ENCODE results near the gene TNFSF12.
A peak's percentile ranks its signal among the peaks of the same experiment; 100 is the strongest.

The TNFSF12 gene

GRCh38 chr17:7502171-7502847 is 46.5 kb upstream of the TNFSF12 start:
- H3K79me2 ChIP-seq (ENCODE audit: insufficient read depth, low read length), result no peaks in the 10 kb centered on the region
- no peaks in the 10 kb centered on the region for H3K9me2 ChIP-seq (ENCODE audit: low read depth, low read length)
- no peak overlapping the region for H3K9ac ChIP-seq (ENCODE audit: low read length)
- no peak overlapping the region for H2AFZ ChIP-seq (ENCODE audit: low read length)
- no peaks in the 10 kb centered on the region for H3F3A ChIP-seq (ENCODE audit: insufficient read depth, low read length)
- H3K27me3 ChIP-seq (ENCODE audit: insufficient read depth, low read length), result no peaks in the 10 kb centered on the region
- H4K20me1 ChIP-seq (ENCODE audit: insufficient read depth, low read length), result no peaks in the 10 kb centered on the region
- TF ChIP-seq CTCF (IDR thresholded peaks at IDR 0.05; ENCODE audit: low read length), result no peak
- no peak for TF ChIP-seq EZH2 (IDR thresholded peaks at IDR 0.05; ENCODE audit: borderline replicate concordance, low read length)
- H3K9me3 ChIP-seq (ENCODE audit: low read length), result no peaks in the 10 kb centered on the region
- no peak overlapping the region for H3K27ac ChIP-seq (ENCODE audit: low read depth, low read length, poor library complexity, severe bottlenecking)
- no peak overlapping the region for H3K4me2 ChIP-seq (ENCODE audit: low read length)
- H3K4me3 ChIP-seq (ENCODE audit: low read depth, low read length, poor library complexity, severe bottlenecking), result no peak overlapping the region
- no peaks in the 10 kb centered on the region for H3K4me1 ChIP-seq (ENCODE audit: insufficient read depth, low read length, severe bottlenecking)
- peaks cover 95% of the 10 kb centered on the region for H3K36me3 ChIP-seq (ENCODE audit: insufficient read depth, low read length)

DNA sequence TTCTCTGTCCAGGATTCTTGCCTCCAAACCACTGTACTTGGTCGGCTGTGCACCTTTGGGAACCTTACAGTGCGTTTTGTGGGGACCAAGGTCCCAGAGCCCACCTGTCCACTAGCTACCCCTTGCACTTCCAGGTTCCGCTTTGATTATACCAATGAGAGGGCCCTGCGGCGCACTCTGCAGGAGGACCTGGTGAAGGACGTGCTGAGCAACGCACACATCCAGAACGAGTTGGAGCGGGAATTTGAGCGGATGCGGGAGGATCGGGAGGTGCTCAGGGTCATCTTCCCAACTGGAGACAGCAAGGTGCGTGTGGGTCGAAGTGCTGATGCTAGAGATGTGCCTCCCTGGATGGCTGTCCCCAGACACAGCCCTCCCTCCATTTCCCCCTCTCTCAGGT is 45.9 kb upstream of the TNFSF12 start:
- Histone ChIP-seq H3K27me3 (ENCODE audit: insufficient read depth, low read length) (no peaks in the 10 kb centered on the region), H3K36me3 (ENCODE audit: insufficient read depth, low read length) (peaks cover 95% of the 10 kb centered on the region), H3K9me2 (ENCODE audit: low read depth, low read length) (no peaks in the 10 kb centered on the region), H3K4me3 (ENCODE audit: low read depth, low read length, poor library complexity, severe bottlenecking) (no peak overlapping the region), H2AFZ (ENCODE audit: low read length) (no peak overlapping the region), H3K4me1 (ENCODE audit: insufficient read depth, low read length, severe bottlenecking) (no peaks in the 10 kb centered on the region), H3K79me2 (ENCODE audit: insufficient read depth, low read length) (no peaks in the 10 kb centered on the region), H3K27ac (ENCODE audit: low read depth, low read length, poor library complexity, severe bottlenecking) (no peak overlapping the region), H3K9ac (ENCODE audit: low read length) (no peak overlapping the region), H4K20me1 (ENCODE audit: insufficient read depth, low read length) (no peaks in the 10 kb centered on the region), H3K4me2 (ENCODE audit: low read length) (no peak overlapping the region), H3K9me3 (ENCODE audit: low read length) (no peaks in the 10 kb centered on the region), H3F3A (ENCODE audit: insufficient read depth, low read length) (no peaks in the 10 kb centered on the region)
- TF ChIP-seq CTCF (IDR thresholded peaks at IDR 0.05; ENCODE audit: low read length) (peak; percentile 35; the same call in 1 of the 2 replicates), EZH2 (IDR thresholded peaks at IDR 0.05; ENCODE audit: borderline replicate concordance, low read length) (no peak)

DNA sequence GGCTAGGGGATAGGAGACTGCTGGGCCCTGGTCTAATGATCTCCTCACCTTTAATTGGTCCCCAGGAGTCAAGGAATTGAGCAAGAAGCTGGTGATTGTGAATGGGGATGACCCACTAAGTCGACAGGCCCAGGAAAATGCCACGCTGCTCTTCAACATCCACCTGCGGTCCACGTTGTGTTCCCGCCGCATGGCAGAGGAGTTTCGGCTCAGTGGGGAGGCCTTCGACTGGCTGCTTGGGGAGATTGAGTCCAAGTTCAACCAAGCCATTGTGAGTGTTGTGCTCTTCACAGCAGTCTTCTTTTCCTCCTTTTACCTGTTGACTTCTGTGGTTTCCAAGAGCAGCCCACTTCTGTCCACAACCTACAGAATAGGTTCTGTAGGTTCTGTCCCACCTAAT is 45.3 kb upstream of the TNFSF12 start:
- no peak overlapping the region for H3K4me3 ChIP-seq (ENCODE audit: low read depth, low read length, poor library complexity, severe bottlenecking)
- H4K20me1 ChIP-seq (ENCODE audit: insufficient read depth, low read length), result no peaks in the 10 kb centered on the region
- TF ChIP-seq EZH2 (IDR thresholded peaks at IDR 0.05; ENCODE audit: borderline replicate concordance, low read length) (no peak), CTCF (IDR thresholded peaks at IDR 0.05; ENCODE audit: low read length) (no peak)
- no peak overlapping the region for H3K27ac ChIP-seq (ENCODE audit: low read depth, low read length, poor library complexity, severe bottlenecking)
- H3K4me2 ChIP-seq (ENCODE audit: low read length), result no peak overlapping the region
- no peaks in the 10 kb centered on the region for H3K9me3 ChIP-seq (ENCODE audit: low read length)
- peaks cover 95% of the 10 kb centered on the region for H3K36me3 ChIP-seq (ENCODE audit: insufficient read depth, low read length)
- no peaks in the 10 kb centered on the region for H3K79me2 ChIP-seq (ENCODE audit: insufficient read depth, low read length)
- no peak overlapping the region for H3K9ac ChIP-seq (ENCODE audit: low read length)
- no peaks in the 10 kb centered on the region for H3K4me1 ChIP-seq (ENCODE audit: insufficient read depth, low read length, severe bottlenecking)
- H2AFZ ChIP-seq (ENCODE audit: low read length), result no peak overlapping the region
- H3F3A ChIP-seq (ENCODE audit: insufficient read depth, low read length), result no peaks in the 10 kb centered on the region
- H3K9me2 ChIP-seq (ENCODE audit: low read depth, low read length), result no peaks in the 10 kb centered on the region
- H3K27me3 ChIP-seq (ENCODE audit: insufficient read depth, low read length), result no peaks in the 10 kb centered on the region

All from OCI-LY1 (cell line).